SIG-M5 treated with dmso at 0.1 percent for 504 hours (cell line): ENCODE measurements around the gene CYTH1.
A peak's percentile ranks its signal among the peaks of the same experiment; 100 is the strongest.

Source experiments
- DNase-seq: peaks from one replicate; lab custom pipeline; 2025; ENCODE audit not compliant: unreplicated experiment; lab: John Stamatoyannopoulos, UW

The CYTH1 gene

DNA sequence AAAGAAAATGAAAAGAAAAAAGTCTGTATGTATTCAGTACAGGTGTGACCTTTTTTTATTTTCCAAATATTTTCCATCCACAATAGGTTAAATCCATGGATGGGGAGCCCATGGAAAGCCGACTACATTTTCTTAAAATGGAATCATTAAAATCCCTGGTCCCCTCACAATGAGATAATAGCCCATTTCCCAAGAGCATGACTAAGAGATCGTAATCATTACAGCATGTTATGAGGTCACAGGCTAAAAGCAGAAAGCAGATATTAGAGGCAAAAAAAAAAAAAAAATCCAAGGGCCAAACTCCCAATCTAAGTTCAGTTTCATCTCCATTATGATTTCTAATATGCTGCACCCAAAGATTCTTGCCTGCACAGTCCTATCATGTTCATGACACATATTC lies 44.7 kb downstream of the CYTH1 start:
- peak; percentile 36 for DNase-seq

DNA sequence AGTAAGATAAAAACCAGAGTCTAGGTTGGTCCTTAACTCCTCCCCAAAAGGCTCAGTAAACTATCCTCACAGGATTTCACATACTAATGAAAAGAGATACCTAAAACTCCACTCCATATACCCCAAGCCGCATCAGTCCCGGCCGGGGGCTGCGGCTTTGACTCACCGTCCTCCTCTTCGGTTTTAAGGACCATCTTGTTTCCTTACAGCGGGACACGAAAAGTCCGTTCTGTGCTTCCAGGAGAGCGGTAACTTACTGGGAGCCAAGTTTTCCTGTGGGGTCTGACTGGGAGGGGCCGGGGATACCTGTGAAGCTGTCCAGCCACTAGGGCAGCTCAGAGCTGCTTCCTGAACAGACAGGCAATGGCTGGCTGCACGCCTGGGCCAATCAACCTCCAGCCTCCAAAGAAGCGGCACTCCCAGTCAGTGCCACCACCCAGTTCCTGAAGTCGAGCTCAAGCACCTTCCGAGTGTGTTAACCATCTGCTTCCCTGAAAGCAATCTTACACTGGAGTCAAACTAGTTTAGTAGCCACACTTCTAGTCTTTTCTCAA lies 45.5 kb downstream of the CYTH1 start:
- peak; percentile 54 for DNase-seq

DNA sequence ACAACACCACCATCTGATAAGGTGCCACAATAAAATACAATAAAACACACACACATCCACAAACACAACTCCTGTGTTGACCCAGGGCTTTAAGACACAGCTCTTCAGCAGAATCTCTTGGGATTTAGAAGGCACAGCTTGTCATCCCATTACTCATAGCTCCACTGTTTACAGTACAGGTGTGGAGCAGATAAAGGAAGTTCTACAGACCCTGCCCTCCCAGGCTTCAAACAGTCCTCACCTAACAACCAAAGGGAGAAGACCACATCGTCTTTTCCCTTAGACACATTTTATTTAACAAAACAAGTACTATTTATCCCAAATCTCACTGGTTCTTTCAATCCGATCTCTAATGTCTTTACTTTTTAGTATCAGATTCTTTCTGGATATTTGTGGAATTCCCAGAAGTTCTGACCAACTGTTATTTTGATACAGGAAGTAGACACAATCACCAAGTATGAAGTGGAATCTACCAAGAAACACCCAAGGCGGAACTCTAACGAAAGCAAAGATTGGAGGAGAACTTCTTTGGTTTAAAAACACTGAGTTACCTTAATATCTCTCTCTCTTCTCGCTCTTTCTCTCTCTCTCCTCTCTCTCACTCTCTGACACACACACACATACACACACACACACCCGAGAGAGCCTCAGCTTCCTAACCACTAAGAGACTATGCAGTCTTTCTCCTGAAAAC lies 46.1 kb downstream of the CYTH1 start:
- DNase-seq: no peak

DNA sequence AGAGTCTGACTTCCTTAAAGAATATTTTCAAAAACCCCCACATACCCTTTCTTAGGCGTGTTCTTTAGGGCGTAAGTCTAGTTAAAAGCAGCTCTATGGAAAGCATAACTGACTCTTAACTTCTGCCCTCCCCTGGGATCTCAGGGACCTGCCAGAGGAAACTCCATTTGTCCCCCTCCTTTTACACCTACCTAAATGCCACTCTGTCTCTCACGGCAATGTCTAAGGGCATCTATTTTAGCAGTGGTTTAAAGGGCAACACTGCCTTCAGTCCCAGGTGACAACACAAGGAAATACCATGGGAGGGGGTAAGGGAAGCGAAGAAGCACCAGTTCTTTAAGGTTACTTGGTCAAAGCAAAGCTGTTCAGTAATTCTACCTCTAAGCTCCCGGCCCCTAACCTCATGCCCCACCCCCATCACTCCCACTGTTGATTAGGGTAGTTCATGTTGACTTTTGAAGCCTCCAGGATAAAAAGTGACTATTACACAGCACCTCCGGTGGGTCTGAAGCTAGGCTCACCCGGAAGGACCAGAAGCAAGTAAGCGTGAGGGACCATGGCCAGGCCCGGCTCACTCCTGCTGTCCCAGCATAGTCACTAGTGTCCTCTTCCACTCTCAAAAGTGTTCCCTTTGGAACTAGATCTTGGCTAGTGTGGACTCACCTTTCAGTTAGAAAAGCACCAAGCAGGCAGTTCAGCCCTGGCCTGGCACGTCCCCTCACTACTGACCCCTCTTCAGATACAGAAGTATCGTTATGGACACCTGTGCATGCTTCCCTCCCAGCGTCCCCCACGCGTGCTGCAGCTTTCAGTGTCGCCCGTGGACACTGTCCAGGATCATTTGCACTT lies 47.1 kb downstream of the CYTH1 start:
- no peak for DNase-seq

DNA sequence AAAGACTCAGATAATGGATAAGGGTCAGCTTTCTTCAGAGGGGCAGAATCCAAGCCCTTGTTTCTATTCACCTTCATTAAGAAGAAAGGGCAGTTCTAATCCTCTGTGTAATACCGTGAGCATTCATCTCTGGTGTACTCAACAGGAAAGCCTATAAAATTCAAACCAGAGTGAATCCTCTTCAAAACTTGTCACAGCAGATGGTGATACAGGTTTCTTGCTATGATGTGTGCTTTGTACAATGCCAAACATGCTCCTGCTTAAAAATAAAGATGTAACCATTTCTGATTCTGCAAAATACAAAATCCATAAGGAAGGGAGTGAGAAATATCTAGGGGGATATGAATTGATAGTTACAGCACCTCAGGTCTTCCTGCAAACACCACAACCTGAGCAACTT lies 49.7 kb downstream of the CYTH1 start:
- no peak for DNase-seq

DNA sequence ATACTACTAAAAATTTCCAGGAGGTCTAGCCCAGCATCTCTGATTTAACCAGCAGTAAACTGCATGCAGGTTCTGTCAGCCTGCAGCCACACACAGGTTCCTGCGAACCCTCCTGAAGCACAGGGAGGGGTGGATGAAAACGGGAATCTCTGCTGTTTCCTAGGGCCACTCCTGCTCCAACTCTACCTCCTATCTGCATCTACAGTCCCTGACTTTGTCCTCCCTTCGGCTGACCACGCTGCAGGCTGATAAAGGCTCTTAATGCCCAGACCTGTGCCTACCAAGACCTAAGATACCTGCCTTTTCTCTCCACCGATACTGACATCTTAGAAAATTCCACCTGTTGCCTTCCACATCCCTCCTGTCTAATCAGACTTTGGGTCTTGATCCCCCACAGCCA lies 50.2 kb downstream of the CYTH1 start:
- no peak for DNase-seq

DNA sequence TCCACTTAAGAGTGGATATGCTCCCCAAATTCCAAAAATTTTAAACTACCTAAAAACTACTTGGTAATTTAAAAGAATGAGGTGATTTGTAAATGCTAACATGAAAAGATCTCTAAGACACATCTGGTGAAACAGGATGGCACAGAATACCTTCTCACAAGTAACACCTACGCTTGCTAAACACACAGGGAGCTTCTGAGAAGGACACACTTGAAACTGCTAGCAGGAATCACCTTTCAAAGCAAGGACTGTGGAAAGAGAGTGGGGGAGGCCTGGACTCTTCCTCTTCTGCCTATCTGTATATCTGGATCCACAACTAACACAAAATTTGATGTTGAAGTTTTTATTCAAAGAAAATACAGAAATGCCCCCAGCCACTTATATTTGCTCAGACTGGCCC lies 52.4 kb downstream of the CYTH1 start:
- no peak for DNase-seq

DNA sequence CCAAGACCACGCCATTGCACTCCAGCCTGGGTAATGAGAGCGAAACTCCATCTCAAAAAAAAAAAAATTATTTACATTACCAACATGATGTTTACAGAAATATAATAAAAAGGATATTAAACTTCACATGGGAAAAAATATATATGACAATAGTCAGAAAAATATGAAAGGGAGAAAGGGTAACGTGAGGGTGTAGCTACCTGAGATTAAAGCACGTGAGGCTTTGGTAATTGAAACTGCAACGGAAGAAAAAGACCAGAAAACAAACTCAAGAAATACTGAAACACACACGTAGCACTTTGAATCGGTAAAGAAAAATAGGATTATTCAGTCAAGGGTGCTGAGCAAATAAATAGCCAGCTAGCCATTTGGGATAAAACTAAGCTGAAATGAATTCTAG lies 53.6 kb downstream of the CYTH1 start:
- no peak for DNase-seq

DNA sequence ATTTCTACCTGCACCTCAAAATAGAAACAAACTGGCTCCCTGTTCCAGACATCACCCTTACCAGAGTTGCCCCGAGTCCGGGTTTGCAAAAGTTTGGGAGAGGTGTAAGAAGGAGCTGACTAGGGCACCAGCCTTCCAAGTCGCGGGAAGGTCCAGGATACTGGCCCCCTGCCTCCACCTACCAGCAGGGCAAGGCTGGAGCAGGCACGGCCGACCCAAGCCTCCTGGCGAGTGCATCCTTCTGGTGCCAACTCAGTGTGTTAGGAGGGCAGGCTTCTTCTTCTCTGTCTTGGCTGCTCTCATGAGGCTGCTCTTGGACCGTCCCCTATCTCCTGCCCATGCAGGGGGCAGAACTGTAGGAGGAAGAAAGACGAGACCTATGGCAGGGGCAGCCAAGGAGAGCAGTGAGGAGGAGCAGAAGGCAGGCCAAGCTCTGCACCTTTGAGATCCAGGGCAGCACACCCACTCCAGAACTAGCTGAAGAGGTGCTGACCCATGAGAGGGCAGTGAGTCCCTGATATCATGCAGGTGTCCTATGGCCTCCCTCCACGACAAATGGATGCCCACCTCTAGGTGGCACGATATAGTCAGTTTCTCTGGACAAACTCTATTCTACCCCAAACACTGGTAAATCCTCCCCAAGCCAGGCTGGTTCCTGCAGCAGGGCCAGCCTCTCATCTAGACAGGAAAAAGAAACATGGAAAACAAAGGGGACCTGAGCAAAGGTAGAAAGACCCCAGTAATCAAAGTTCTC lies 54.4 kb downstream of the CYTH1 start:
- no peak for DNase-seq

DNA sequence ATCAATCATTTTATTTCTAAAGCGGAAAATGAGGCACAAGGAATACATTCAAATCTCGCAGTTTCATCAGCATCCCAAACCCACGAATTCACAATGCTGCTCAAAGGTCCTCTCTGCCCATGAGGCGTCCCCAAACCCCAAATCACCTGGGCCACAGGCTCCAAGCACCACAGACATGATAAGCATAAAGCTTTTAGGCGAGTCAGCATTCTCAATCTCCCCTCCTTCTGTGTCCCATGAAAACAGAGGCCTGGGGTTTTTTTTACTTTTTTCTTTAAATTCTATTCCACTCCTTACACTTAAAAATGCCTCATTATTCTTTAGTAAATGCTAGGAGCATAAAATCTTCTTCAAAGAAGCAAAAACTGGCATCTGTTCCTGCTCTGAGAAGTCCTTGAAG lies 55.0 kb downstream of the CYTH1 start:
- no peak for DNase-seq

DNA sequence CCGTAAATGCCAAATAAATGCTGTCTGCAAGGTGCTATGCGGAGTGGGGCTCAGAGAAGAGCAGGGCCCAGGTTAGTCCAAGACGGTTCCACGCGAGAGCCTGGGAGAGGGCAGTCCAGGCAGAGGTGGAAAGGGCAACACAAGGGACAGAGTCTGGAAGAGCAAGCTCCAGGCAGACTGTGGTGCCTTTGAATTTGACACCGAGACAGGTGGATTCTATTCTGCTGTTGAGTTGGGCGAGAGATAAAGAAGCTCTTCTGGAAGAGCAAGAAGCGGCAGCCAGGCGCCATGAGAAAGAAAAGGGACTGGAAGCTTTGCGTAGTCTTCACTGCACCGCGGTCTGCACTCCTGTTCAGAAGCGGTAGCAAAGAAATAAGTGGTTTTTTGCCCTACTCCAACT lies 55.6 kb downstream of the CYTH1 start:
- no peak for DNase-seq

DNA sequence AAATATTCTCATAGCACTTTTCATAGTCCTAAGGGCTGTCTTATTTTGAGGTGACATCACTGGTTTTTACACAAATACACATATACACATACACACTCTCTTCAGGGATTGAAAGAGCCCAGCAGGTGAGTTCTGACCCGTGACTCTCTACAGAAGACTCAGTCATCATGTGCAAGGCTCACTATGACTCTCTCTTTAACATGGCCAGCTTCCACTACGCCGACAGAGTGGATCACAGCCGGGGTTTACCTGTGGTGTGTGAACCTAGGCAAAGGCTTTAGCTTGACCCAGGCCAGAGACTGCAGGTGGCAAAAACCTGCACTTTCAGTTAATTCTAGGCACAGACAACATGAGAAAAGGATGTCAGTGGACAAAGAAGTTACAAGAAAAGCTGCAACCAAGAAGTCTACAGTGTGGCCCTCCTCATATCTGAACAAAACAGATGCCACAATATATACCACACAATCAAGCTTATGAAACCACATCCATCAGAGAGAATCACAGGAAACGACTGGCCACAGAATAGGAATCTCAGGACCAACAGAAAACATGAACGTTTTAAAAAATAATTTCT lies 56.5 kb downstream of the CYTH1 start:
- no peak for DNase-seq

DNA sequence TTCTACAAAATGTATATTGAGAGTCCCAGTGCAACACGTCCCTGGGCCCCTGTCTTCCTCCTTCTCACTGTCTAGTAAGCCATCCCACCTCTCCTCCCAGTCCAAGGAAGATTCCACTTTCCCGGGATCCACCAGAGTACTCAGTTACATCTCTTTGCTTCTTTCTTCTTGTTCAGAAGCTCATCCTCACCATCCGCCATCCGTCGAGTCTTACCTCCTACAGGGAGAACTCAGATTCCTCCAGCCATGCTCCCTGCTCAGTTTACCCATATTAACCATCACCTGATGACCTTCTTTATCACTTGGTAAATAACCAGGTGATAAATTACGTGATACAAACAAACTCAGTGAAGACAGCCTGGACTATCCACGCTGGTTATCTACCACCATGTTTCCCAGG lies 57.1 kb downstream of the CYTH1 start:
- DNase-seq: no peak

DNA sequence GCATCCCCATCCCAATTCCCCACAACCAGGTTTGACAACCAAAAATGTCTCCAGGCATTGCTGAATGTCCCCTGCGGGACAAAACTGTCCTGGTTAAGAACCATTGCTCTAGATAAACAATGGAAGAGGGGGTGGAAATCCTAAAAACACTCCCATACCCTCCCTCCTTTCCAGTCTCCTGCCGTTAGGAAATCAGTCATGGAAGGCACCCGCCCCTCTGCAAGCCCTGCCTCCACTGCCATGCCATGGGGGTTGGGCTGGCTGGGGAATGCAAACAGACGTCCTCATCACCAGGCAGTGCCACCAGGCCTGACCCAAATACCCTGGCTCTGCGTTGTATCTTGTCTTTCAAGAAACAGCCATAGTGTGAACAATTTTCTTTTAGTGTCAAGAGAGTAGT lies 57.5 kb downstream of the CYTH1 start:
- no peak for DNase-seq

DNA sequence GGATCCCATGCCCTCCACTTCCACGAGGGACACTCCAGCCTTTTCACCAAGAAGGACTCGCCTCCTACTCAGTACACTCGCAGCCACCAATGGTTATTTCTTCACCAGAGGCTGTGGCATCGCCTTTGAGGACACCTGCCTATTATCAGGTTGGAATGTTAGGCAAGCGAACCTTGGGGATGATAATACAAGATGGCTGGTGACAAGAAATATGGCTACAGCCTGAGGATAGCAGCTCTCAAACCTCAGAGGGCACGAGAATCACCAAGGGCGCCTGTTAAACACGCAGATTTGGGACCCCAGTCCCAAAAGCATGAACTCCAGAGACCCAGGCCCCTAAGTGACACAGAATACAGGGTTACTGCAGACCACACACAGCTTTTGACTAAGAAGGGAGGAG lies 58.1 kb downstream of the CYTH1 start:
- DNase-seq: no peak

DNA sequence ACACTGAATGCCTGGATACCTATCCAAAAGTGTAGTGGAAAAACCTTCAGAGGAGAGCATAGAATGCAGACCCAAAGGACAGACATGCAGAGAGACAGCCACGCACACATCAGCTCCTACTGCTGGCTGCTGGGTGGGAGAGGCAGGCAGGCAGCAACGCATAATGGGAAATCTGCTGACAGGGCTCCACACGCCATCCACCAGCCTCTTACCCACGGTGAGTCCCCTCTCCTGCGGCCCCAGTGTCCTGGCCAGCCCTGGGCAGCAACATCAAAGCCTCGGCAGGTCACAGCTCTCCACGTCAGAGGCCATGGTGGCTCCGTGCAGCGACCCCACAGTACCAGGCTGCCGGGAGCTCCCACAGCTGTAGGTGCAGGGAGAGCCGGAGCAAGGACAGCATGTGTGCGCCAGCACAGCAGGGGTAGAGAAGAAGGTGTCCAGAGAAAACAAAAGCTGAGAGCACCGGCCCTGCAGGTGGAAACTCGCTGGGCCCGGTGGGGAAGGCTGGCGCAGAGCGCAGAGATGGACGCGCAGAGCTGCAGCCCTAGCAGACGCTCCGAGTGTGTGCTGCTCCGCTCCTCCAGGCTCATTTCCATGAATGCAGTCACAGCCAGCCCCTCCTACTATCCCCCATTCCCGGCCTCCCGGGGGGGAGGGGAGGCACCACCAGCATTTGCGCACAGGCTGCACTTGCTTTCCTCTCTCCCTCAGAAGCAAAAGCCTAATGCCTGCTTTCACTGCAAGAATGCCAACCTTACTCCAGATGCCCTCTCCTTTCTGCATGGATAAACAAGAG lies 58.9 kb downstream of the CYTH1 start:
- no peak for DNase-seq

DNA sequence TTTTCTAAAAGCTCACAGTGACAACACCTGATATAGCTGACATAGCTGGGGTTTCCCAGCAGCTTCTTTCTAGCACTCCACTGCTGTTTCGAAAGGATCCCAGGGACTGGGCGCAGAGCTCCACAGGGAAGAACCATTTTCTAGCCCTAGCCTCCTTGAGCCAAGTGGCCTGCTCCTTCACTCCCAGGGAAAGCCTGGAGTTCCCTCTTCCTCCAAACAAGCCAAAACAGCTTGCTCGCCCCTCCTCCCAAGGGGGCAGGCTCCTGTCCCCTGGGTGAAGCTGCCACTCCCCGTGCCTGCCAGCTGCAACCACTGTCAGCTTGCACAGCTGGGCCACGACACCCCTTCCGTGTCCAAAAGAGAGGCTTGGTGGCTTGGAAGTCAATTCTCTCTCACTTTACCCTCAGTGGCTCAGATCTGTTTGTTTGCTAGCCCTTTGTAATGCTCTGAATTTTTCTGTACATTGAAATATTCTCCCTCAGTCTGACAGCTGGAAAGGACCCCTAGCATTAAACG lies 59.8 kb downstream of the CYTH1 start:
- no peak for DNase-seq

DNA sequence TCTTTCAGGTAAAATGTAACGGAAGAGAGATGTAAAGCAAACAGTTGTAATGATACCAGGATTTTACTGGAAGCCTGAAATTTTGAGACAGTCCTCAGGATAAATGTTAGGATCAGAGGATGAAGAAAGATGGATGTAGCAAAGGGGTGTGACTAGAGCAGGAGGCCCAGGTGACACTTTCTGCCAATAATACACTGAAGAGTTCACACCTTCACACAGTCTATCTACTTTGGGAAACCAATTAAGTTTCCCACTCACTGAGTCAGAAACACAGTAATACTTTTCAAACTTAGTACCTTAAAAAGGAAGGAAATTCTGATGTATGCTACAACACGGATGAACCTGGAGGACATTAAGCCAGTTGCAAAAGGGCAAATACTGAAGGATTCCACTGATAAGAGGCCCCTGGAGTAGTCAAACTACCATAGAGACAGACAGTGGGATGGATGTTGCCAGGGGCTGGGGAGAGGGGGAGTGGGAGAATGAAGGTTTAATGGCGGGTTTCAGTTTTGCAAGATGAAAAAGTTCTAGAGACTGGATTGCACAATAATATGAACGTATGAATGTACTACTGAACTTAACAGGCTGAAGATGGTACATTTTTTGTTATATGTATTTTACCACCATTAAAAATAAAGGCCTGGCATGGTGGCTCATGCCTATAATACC lies 62.3 kb downstream of the CYTH1 start:
- DNase-seq: no peak

DNA sequence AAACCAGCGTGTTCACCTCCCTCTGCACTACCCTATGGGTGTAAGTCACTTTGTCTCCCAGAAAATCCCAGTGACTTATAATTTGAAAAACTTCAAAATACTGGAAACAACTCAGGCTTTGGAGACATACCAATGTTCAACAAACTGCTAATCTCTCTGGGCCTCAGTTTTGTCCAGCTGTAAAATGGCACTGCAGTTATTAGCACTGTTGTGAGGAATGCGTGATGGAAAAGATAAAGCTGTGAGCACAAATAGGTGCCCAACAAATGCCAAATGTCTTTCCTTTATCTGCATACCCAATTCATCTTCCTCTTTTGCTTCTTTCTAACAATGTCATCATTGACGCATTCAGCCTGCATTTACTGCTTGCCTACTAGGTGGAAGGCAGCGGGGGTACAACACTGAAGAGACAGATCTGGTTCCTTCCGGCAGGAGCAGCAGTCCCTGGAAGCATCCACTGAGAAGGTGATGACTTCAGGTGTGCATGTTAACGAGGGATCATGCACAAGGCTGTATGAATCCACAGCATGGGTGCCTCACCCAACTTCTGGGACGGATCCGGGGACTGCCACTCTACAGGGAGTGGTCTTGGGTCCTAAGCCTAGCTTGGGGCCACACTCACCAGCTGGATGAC lies 63.4 kb downstream of the CYTH1 start:
- no peak for DNase-seq
